Activated B cell treated with CpG ODN at 0.5 μM for 24 hours (primary cell): ENCODE measurements around the gene ITSN1. TPM values are rescaled to one million over a fixed set of nuclear protein-coding genes. Genes with fewer than 3 reads are reported as not detected.
"Not testable (repeated sequence)": the region's sequence is repeated elsewhere in the genome, so short reads cannot be mapped to it uniquely, and the experiment has no call there.

ENCODE experiments used
- ATAC-seq: fragments of 200-7000 bp; cut with Tn5 transposase; one replicate; pipeline ENCODE4 v1.10.0; 2021; ENCODE audit warnings: low read depth, mild to moderate bottlenecking, moderate library complexity
- CTCF ChIA-PET: fragments of 350-600 bp; sonication (Branson Sonifier 250); formaldehyde crosslinking; loops from one replicate; lab custom pipeline; 2021; ENCODE audit warnings: antibody characterized with exemption; lab: Charles Lee
- POLR2A ChIA-PET: fragments of 350-600 bp; sonication (Branson Sonifier 250); formaldehyde crosslinking; loops from one replicate; lab custom pipeline; 2021; ENCODE audit warnings: antibody characterized with exemption; lab: Charles Lee
- DNase-seq: peaks from one replicate; pipeline ENCODE4 v3.0.0; 2022
- H3K27ac Mint-ChIP-seq: one replicate; pipeline ENCODE4 v1.8.0; 2020; ENCODE audit warnings: mixed read lengths
- H3K27me3 Mint-ChIP-seq: one replicate; pipeline ENCODE4 v1.8.0; 2021; ENCODE audit warnings: mixed read lengths
- H3K36me3 Mint-ChIP-seq: one replicate; pipeline ENCODE4 v1.8.0; 2021; ENCODE audit warnings: low read depth, mixed read lengths
- H3K4me1 Mint-ChIP-seq: one replicate; pipeline ENCODE4 v1.8.0; 2021; ENCODE audit warnings: mixed read lengths
- H3K4me3 Mint-ChIP-seq: one replicate; pipeline ENCODE4 v1.8.0; 2020; ENCODE audit warnings: mild to moderate bottlenecking, mixed read lengths
- H3K9me3 Mint-ChIP-seq: one replicate; pipeline ENCODE4 v1.8.0; 2020; ENCODE audit warnings: mixed read lengths
- CTCF ChIP-seq: fragments of 200-600 bp; IDR thresholded peaks from one replicate; pipeline ENCODE4 v1.8.0; 2022; ENCODE audit warnings: antibody characterized with exemption, mild to moderate bottlenecking
- intact Hi-C: fragments of 100-400 bp; cut with micrococcal nuclease; formaldehyde crosslinking; loops from one replicate; pipeline ENCODE4 v1.15.1; 2024
- total RNA-seq: library from RNA; stranded (reverse); gene quantifications from 2 replicates; pipeline ENCODE4 v1.2.3, GENCODE V29; 2022

The ITSN1 gene
- total RNA-seq, 1 donor from 2014 or later, result 2.9 TPM

DNA sequence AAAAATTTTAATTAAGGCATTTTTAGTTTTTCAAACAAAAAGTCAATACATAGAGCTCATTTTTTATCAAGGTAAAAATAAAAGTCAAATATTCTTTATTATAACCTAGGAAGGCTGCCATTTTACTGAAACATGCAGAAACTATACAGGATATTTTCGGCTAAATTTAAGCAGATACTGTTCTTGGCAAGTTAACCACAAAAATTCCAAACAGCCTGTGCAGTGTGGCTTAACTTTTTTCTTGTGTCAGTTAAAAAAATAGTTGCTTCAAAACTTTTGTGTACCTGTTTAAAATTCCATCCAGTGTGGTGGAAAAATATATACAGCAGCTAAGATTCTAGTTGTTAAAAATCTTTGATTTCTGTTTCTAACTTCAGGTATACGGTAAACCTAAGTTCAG, 138.3 kb downstream of the ITSN1 start:
- ChIA-PET CTCF (no interaction called here), POLR2A (no interaction called here)
- ATAC-seq, result no peak
- DNase-seq, result no peak
- intact Hi-C loops, result no loop called here
- peaks cover 4% of the 10 kb centered on the region for H3K36me3 Mint-ChIP-seq
- H3K27me3 Mint-ChIP-seq, result no peaks in the 10 kb centered on the region
- no peaks in the 10 kb centered on the region for H3K4me1 Mint-ChIP-seq
- peaks cover 8% of the 10 kb centered on the region for H3K9me3 Mint-ChIP-seq
- H3K4me3 Mint-ChIP-seq, result no peak overlapping the region
- no peak overlapping the region for H3K27ac Mint-ChIP-seq
- no peak for TF ChIP-seq CTCF

DNA sequence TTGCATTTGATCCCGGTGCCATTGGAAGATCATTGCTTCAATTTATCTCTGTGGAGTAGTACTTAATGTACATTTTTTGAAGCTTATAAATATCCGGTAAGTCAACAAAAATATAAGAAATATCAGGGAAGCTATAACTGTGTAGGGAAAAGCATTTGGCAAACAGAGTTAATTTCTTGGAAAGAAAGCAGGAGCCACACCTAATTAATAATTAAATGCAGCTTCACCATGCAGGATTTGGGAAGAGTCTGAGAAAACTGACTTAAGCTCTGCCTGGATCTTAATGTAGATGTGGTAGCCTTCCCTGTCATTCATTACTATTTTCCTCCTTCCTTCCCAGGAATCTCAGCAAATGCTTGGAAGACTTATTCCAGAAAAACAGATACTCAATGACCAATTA, 138.8 kb downstream of the ITSN1 start:
- no peak overlapping the region for H3K4me3 Mint-ChIP-seq
- no peaks in the 10 kb centered on the region for H3K27me3 Mint-ChIP-seq
- intact Hi-C loops, result no loop called here
- peaks cover 8% of the 10 kb centered on the region for H3K9me3 Mint-ChIP-seq
- ChIA-PET POLR2A (no interaction called here), CTCF (no interaction called here)
- H3K36me3 Mint-ChIP-seq, result peaks cover 4% of the 10 kb centered on the region
- no peak for TF ChIP-seq CTCF
- ATAC-seq (no peak), DNase-seq (no peak)
- H3K4me1 Mint-ChIP-seq, result no peaks in the 10 kb centered on the region
- H3K27ac Mint-ChIP-seq, result no peak overlapping the region

DNA sequence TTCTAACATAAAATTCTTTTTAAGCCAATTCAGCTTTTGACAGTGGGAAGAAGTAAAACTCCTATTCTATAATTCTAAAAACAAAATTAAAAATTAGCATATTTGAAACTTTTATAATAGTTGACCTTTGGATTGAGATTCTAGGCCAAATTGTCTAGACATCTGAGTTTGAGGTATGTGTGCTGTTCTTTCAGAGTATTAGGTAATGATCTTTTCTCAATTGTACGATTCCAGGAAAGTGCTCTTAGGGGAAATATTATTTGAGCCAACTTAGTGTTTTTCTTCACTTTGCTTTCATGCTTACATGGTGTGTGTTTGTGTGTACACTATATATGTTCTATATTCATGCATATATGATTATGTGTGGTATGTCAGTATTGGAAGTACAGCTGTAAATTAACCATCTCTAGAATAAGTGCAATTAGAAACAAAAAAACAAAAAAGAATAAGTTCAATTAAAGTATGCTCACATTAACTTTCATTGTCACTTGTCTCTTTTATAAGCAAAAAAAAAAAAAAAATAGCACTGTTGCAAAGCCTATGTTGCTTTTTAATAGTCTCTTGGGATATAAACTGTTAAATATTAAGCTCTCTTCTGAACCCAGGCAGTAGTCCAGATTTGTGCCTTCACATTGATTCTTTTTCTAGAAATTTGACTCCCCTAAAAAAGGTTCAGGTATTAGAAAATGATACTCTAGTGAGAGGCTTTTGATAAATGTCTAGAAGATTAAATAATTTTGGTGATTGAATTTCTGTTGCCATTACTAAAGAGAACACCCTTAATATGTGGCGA, 141.1 kb downstream of the ITSN1 start:
- Mint-ChIP-seq H3K4me3 (no peak overlapping the region), H3K27ac (no peak overlapping the region), H3K9me3 (peaks cover 8% of the 10 kb centered on the region), H3K27me3 (no peaks in the 10 kb centered on the region), H3K4me1 (no peaks in the 10 kb centered on the region), H3K36me3 (peaks cover 4% of the 10 kb centered on the region)
- no peak for DNase-seq
- CTCF ChIA-PET, result no interaction called here
- POLR2A ChIA-PET, result no interaction called here
- TF ChIP-seq CTCF, result no peak
- no peak for ATAC-seq
- intact Hi-C loops, result no loop called here

GRCh38 chr21:33787431-33787830, 145.1 kb downstream of the ITSN1 start:
- Mint-ChIP-seq H3K4me1 (no peaks in the 10 kb centered on the region), H3K9me3 (no peaks in the 10 kb centered on the region), H3K4me3 (no peak overlapping the region), H3K27me3 (no peaks in the 10 kb centered on the region), H3K27ac (no peak overlapping the region), H3K36me3 (no peaks in the 10 kb centered on the region)
- CTCF ChIA-PET, result no interaction called here
- TF ChIP-seq CTCF, result no peak
- POLR2A ChIA-PET, result no interaction called here
- ATAC-seq (no peak), DNase-seq (no peak)
- intact Hi-C loops, result no loop called here

DNA sequence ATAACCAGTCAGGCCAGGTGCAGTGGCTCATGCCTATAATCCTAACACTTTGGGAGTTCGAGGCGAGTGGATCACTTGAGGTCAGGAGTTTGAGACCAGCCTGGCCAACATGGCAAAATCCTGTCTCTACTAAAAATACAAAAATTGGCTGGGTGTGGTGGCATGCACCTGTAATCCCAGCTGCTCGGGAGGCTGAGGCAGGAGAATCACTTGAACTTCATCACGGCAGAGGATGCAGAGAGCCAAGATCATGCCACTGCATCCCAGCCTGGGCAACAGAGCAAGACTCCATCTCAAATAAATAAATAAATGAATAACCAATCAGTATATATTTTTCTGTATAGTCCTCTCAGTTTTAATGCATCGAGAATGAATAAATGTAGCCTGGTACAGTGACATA, 146.1 kb downstream of the ITSN1 start:
- CTCF ChIA-PET, H3K27me3 Mint-ChIP-seq, H3K9me3 Mint-ChIP-seq, POLR2A ChIA-PET, H3K27ac Mint-ChIP-seq, DNase-seq, H3K36me3 Mint-ChIP-seq, intact Hi-C loops, H3K4me3 Mint-ChIP-seq, H3K4me1 Mint-ChIP-seq, ATAC-seq: not testable (repeated sequence)

GRCh38 chr21:33789697-33790096, 147.4 kb downstream of the ITSN1 start:
- DNase-seq (no peak), ATAC-seq (no peak)
- H3K36me3 Mint-ChIP-seq, result no peaks in the 10 kb centered on the region
- no peaks in the 10 kb centered on the region for H3K4me1 Mint-ChIP-seq
- H3K9me3 Mint-ChIP-seq, result no peaks in the 10 kb centered on the region
- TF ChIP-seq CTCF, result no peak
- no peak overlapping the region for H3K4me3 Mint-ChIP-seq
- no peak overlapping the region for H3K27ac Mint-ChIP-seq
- H3K27me3 Mint-ChIP-seq, result peaks cover 3% of the 10 kb centered on the region
- intact Hi-C loops, result no loop called here
- ChIA-PET POLR2A (no interaction called here), CTCF (no interaction called here)
